ENCODE data around the gene MRGPRF. TPM values are rescaled to one million over a fixed set of nuclear protein-coding genes. Genes with fewer than 3 reads are reported as not detected.

The MRGPRF gene
- 1 to 10 TPM; 1.6 to 3.4 (median 2.0) TPM for total RNA-seq
- long read RNA-seq = 0 reads

- ATAC-seq (peak in 1 of 4 donors; percentile 2), DNase-seq (peak in 2 of 3 donors; percentile 56 to 57)
- no peaks in the 10 kb centered on the region for H3K27me3 ChIP-seq
- 43% methylated on average over 17 of the region's 43 CpGs for WGBS (ENCODE audit: insufficient coverage, low coverage, low lambda C conversion rate, missing lambda C conversion rate)
- H3K4me1 ChIP-seq = peaks cover 0 to 30% (median 14%) of the 10 kb centered on the region in 4 donors
- peak within 1 kb of the TSS; percentile 27 to 43 (median 36) for H3K4me3 ChIP-seq
- H3K36me3 ChIP-seq = no peaks in the 10 kb centered on the region
- TF ChIP-seq, protein P1, sequence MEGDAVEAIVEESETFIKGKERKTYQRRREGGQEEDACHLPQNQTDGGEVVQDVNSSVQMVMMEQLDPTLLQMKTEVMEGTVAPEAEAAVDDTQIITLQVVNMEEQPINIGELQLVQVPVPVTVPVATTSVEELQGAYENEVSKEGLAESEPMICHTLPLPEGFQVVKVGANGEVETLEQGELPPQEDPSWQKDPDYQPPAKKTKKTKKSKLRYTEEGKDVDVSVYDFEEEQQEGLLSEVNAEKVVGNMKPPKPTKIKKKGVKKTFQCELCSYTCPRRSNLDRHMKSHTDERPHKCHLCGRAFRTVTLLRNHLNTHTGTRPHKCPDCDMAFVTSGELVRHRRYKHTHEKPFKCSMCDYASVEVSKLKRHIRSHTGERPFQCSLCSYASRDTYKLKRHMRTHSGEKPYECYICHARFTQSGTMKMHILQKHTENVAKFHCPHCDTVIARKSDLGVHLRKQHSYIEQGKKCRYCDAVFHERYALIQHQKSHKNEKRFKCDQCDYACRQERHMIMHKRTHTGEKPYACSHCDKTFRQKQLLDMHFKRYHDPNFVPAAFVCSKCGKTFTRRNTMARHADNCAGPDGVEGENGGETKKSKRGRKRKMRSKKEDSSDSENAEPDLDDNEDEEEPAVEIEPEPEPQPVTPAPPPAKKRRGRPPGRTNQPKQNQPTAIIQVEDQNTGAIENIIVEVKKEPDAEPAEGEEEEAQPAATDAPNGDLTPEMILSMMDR (IDR thresholded peaks at IDR 0.05) = peak; percentile 15 to 23 (median 18)
- TF ChIP-seq POLR2A (IDR thresholded peaks at IDR 0.05) = no peak
- H3K27ac ChIP-seq = peak within 1 kb of the TSS; percentile 16 to 33 (median 31)
- intact Hi-C loops (cut with DNase I) = no loop called here
- H3K9me3 ChIP-seq = no peaks in the 10 kb centered on the region
Observed at GRCh38 chr11:69013009-69013951, at the start of gene MRGPRF. TSS of gene MRGPRF (minus strand) at chr11:69013246. CDS start at chr11:69009901, 3,345 bp downstream.

GRCh38 chr11:69062169-69062855, 49.3 kb upstream of the MRGPRF start:
- no peak overlapping the region for H3K4me3 ChIP-seq
- 67% methylated on average over 9 of the region's 15 CpGs for WGBS (ENCODE audit: insufficient coverage, low coverage, low lambda C conversion rate, missing lambda C conversion rate)
- ATAC-seq (no peak), DNase-seq (no peak)
- intact Hi-C loops (cut with DNase I) = no loop called here
- H3K9me3 ChIP-seq = no peaks in the 10 kb centered on the region
- TF ChIP-seq, protein P1 (IDR thresholded peaks at IDR 0.05) = no peak
- TF ChIP-seq POLR2A (IDR thresholded peaks at IDR 0.05) = no peak
- no peaks in the 10 kb centered on the region for H3K27me3 ChIP-seq
- H3K4me1 ChIP-seq = no peaks in the 10 kb centered on the region
- H3K36me3 ChIP-seq = peaks cover 0 to 33% (median 4%) of the 10 kb centered on the region in 4 donors
- no peak overlapping the region for H3K27ac ChIP-seq

- Histone ChIP-seq H3K27ac (no peak overlapping the region), H3K27me3 (no peaks in the 10 kb centered on the region), H3K9me3 (no peaks in the 10 kb centered on the region), H3K4me1 (no peaks in the 10 kb centered on the region), H3K36me3 (peaks cover 0 to 36% (median 4%) of the 10 kb centered on the region in 4 donors), H3K4me3 (no peak overlapping the region)
- intact Hi-C loops (cut with DNase I) = no loop called here
- DNase-seq (no peak), ATAC-seq (no peak)
- no peak for TF ChIP-seq POLR2A (IDR thresholded peaks at IDR 0.05)
- TF ChIP-seq, protein P1 (IDR thresholded peaks at IDR 0.05) = no peak
- 83% methylated on average over 4 of the region's 4 CpGs for WGBS (ENCODE audit: insufficient coverage, low coverage, low lambda C conversion rate, missing lambda C conversion rate)
Observed at GRCh38 chr11:69061713-69062053, 48.6 kb upstream of the MRGPRF start.

GRCh38 chr11:69060806-69061712, 48.0 kb upstream of the MRGPRF start:
- no peak overlapping the region for H3K27ac ChIP-seq
- intact Hi-C loops (cut with DNase I) = no loop called here
- TF ChIP-seq, protein P1 (IDR thresholded peaks at IDR 0.05) = no peak
- no peak for TF ChIP-seq POLR2A (IDR thresholded peaks at IDR 0.05)
- peaks cover 0 to 5% (median 0%) of the 10 kb centered on the region in 4 donors for H3K4me1 ChIP-seq
- no peak overlapping the region for H3K4me3 ChIP-seq
- 76% methylated on average over 9 of the region's 25 CpGs for WGBS (ENCODE audit: insufficient coverage, low coverage, low lambda C conversion rate, missing lambda C conversion rate)
- peaks cover 0 to 36% (median 4%) of the 10 kb centered on the region in 4 donors for H3K36me3 ChIP-seq
- no peak for ATAC-seq
- no peaks in the 10 kb centered on the region for H3K27me3 ChIP-seq
- DNase-seq = no peak
- no peaks in the 10 kb centered on the region for H3K9me3 ChIP-seq
